Transverse colon (tissue), 4 donors: ENCODE results near the gene MED27.

Source experiments
- CTCF ChIP-seq, 5 experiments: fragments of 200-600 bp in 3 of 5; fragments of 450-650 bp in 2 of 5; sonication (generic) in 3 of 5; IDR thresholded peaks; 1 replicate in 2 of 5; 2 replicates in 3 of 5; pipeline ENCODE4 v1.5.1; 2016 to 2017; ENCODE audit warnings: antibody characterized with exemption in 5 of 5, inconsistent platforms in 3 of 5, mild to moderate bottlenecking in 2 of 5, moderate library complexity in 1 of 5
- POLR2A ChIP-seq: fragments of 450-650 bp; IDR thresholded peaks from one replicate; pipeline ENCODE4 v1.6.1; 2016; ENCODE audit warnings: antibody characterized with exemption, mild to moderate bottlenecking, moderate library complexity
- POLR2AphosphoS5 ChIP-seq, 3 donors: sonication (generic); formaldehyde crosslinking; IDR thresholded peaks; one replicate each; pipeline ENCODE4 v1.6.1; 2016; ENCODE audit warnings: antibody characterized with exemption in 3 of 3

GRCh38 chr9:131981116-131981776 is 98.4 kb downstream of the MED27 start:
- TF ChIP-seq POLR2A = no peak
- no peak for TF ChIP-seq CTCF (IDR thresholded peaks at IDR 0.05)
- no peak for TF ChIP-seq POLR2AphosphoS5 (IDR thresholded peaks at IDR 0.05)
